ENCODE data around the gene GRIN2C.

GRCh38 chr17:74827800-74828199, 31.9 kb downstream of the GRIN2C start:
- TF ChIP-seq CTCF (IDR thresholded peaks at IDR 0.05), result no peak
- no peak for TF ChIP-seq ZFX (IDR thresholded peaks at IDR 0.05; ENCODE audit: borderline replicate concordance)

Measured in 22Rv1 (cell line).